Epithelial cell of umbilical artery (primary cell): ENCODE measurements around the gene RNF220. TPM values are rescaled to one million over a fixed set of nuclear protein-coding genes. Genes with fewer than 3 reads are reported as not detected.

Source experiments
- total RNA-seq: library from RNA; depleted of rRNA; stranded (reverse); fragments of >200 nt; gene quantifications from 2 replicates; pipeline ENCODE4 v1.2.3, GENCODE V29; 2014

The RNF220 gene
- total RNA-seq: 71.5 and 113 TPM in 2 replicates

DNA sequence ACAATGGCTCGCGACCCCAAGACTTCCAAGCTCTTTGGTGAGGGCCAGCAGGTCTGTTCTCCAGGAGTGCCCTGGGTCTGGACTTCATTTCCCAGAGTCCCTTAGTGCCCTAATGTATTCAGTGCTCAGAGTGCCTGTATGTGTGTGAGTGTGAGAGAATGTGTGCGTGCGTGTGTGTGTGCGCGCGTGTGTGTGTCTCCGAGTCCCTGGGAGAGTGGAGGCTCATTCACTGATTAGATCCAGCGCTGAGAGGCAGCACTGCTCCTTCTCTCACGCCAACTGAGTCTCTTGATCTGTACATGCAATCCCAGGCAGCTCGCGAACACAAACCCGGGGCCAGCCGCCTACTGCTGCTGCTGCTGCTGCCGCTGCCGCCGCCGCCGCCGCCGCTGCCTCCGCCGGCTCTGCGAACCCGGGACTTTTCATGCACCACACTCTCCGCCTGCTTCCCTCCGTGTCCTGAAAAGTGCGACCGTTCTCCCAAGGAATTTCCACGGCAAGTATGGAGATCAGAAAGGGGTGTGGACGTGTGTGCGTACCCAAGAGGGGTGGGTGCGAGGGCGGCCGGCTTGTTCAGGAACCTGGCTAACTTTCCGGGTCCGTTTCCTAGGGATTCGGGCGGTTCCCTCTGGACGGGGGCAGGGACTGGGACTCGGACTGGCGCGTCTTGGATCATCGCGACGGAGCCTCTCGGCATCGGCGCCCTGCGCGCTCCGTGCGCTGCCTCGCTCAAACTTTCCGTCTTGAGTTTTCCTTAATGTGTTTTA lies at the start of gene RNF220:
TSS of gene RNF220 (plus strand) at position 225 of the 767 bp plus-strand sequence.

DNA sequence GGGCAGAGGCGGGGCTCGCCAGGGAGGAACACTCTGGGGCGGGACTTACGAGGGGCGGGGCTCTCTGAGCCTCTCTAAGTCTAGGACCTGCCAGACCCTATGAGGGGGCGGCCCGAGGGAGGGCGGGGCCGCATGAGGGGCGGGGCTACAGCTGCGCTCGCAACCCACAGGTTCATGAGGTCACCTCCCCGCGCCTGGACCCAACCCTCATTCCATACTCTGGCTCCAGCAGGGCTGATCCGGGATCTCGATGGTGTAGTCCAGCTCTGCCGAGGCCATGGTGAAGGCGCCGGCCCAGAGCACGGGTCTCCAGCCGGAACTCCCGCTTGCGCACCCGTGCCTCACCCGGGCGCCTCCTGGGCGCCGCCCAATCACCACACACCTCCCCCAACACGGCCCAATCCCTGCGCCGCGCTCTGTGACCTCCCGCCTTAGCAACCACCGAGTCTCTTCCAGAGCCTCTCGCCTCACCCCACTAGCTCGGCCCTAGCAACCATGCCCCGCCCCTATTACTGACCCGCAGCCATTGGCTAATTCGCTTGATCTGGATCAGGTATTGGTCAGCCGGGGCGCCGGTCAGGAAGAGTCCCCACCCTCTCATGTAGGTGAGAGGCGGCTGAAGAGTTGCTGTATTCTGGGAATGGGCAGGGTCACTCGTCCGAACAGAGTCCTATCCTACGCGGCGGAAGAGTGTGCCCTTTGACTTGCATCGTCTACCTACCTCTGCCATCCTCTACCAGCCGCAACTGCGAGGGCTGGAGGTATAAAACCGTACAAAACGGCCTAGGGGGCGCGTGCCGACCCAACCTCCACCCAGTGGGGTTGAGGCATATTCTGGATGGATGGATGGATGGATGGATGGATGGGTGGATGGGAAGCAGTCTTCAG lies 269.3 kb downstream of the RNF220 start, which contains the start of the genes ARMH1 and TMEM53:
TSS of gene ARMH1 (plus strand) at position 602 of the 888 bp plus-strand sequence. CDS start 14,984 bp downstream, outside the sequence.
TSS of gene TMEM53 (minus strand) at position 369 of the 888 bp plus-strand sequence. CDS start at position 279, 90 bp downstream.

Other genes with a start within 250 kb of the RNF220 start
- 17.8 and 18.5 TPM in 2 replicates for gene DMAP1, start 191.8 kb upstream of the RNF220 start, total RNA-seq
- 33.6 and 52.0 TPM in 2 replicates for gene ERI3, start 50.0 kb upstream of the RNF220 start, total RNA-seq